GM18951 (cell line): Measurements from ENCODE around the gene C10orf95.

Experiments
- POLR2A ChIP-seq: IDR thresholded peaks from 4 replicates; pipeline ENCODE4 v1.6.1; 2011; ENCODE audit warnings: mild to moderate bottlenecking; ENCODE audit not compliant: insufficient read length, insufficient read depth; ENCODE audit errors: extremely low read depth
- in situ Hi-C: fragments of 300-500 bp; cut with MboI; formaldehyde crosslinking; loops from one replicate; pipeline ENCODE4 v1.12.0; 2022; ENCODE audit warnings: low sequenced_read_pairs, mixed read lengths, inconsistent platforms; ENCODE audit not compliant: unreplicated experiment

The C10orf95 gene

DNA sequence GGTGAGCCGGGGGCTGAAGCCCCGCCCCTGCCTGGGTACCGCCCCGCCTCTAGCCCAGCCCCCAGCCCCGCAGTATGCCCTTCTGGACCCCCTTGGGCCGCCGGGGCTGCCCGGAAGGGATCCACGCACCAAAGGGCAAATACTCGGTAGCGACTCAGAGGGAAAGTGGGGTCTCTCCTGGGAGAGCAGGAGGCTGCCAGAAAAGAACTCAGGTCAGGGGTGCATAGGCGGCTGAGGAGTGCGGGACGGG lies 29.9 kb downstream of the C10orf95 start:
- in situ Hi-C loops: no loop called here
- TF ChIP-seq POLR2A: no peak

DNA sequence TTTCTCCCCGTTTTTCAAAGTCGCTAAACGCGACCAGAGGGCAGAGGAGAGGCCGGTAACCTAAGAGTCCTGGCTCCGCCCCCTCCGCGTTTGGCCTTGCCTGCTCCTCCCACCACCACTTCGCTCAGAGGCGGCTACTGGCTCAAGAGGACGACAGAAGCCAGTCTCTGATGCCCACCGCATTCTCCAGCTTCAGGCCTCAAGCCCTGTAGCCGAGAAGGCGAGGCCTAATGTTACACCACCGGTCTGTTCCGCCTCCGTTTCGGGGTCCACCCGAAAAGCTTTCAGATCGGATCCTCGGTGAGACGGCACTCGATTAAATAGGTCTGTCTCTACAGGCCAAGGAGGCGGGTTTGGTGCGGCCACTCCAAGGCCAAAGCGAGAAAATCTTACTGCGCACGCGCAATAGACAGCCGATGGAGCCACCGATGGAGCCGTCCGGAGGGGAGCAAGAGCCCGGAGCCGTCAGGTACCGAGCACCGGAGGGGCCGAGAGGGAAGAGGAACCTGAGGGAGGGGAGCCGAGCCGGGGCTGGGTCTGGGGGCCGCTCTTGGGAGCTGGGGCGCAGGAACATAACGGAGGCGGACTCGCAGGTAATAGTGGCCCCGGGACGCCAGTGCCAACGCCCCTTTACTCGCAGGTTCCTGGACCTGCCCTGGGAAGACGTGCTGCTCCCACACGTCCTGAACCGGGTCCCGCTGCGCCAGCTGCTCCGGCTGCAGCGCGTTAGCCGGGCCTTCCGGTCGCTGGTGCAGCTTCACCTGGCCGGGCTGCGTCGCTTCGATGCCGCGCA lies 30.4 kb downstream of the C10orf95 start, which contains the start of gene FBXL15:
Gene FBXL15, plus strand, starts transcription at position 123 of the 793 bp plus-strand sequence. Its CDS starts 294 bp downstream, at position 417.
- in situ Hi-C loops: no loop called here
- TF ChIP-seq POLR2A: peak; percentile 67

DNA sequence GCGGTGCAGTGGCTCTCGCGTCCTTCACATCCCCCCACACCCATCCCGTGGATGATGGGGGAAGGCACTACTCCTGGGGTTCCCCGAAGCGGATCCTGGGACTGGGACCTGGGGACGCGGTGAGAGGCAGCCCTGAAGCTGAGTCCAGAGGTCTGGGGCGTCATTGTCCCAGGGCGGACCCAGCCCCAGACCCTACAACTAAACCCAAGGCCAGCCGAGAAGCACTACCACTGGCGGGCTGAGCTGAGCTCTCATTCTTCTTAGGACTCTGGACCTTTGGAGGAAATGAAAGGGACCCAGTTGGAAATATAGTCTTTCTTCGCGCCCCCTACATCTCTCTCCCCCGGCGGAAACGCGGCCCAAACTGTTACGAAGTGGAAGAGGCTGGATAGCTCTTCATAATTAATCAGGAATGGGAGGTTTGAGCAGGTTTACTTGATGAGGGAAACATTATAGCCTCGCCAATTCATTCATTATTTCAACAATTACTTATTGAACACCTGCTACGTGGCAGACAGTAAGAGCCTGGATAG lies 31.1 kb downstream of the C10orf95 start:
- no peak for TF ChIP-seq POLR2A
- in situ Hi-C loops: no loop called here

DNA sequence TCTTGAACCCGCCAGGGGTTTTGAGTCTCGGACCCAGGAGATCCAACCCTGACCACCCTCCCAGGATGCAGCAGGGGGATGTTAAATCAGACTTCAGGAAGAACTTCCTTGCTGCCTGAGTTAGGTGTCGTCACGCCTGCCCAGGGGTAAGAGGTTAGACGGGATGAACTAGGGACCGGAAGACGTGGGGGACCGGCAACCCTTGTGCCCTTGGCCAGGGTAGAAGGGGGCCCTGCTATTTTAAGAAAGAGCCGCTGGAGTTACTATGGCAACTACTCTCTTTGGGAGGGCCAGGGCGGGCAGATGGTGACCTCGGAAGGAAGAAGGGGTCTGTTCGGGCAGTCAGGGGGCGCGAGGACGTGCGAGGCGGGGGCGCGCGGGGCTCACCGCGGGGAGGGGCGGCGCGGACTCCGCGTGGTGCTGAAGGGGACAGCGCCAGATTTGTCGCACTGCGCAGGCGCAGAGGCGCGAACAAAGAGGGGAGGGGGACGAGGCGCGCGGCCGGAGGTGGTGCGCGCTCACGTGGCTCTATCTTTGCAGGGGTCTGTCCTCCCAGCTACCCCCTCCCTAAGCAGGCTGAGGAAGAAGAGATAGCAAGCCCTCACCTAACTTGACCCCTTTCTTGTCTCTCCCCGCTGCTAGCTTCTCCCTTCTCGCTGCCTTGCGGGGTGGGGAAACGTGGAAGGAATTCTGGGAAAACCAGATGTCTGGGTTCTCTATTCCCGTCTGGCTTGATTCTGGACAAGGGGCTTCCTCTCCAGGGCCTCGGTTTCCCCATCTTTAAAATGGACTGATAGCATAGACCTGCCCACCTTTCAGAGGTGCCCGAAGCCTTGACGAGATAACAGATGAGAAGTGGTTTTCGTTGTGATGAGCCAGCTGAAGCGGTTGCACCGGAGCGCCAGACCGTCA lies 31.8 kb downstream of the C10orf95 start:
- in situ Hi-C loops: no loop called here
- no peak for TF ChIP-seq POLR2A

DNA sequence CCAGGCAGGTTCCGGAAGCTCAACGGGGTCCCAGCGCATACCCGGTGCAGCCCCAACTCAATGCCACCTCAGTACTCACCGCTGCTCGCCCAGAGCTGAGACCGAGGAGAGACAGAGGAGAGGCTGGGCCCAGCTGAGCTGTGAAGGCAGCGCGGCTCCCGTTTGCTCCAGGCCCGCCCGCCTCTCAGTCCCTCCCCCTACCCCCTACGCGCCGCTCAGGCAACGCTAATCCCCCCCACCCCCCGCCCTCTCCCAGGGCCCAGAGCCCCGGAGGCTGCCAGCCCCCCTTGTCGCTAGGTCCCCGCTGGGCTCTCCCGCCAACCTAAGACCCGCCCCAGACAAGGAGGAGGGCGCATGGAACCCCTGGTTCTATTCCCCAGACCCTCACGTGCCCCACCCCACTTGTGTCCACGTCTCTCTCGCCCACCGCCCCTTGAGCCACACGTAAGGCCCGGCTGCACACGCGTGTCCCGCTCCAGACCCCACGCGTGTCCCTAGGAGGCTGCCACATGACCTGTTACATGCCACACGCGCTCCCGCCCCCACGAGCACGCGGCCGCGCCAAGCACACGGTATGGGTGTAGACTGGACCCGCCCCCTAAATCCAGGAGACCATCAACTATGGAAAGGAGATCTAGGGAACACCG lies 32.6 kb downstream of the C10orf95 start, which contains the start of gene PSD:
Gene PSD, minus strand, starts transcription at position 164 of the 647 bp plus-strand sequence. CDS start 1,747 bp downstream, outside the sequence.
- in situ Hi-C loops: no loop called here
- TF ChIP-seq POLR2A: no peak

DNA sequence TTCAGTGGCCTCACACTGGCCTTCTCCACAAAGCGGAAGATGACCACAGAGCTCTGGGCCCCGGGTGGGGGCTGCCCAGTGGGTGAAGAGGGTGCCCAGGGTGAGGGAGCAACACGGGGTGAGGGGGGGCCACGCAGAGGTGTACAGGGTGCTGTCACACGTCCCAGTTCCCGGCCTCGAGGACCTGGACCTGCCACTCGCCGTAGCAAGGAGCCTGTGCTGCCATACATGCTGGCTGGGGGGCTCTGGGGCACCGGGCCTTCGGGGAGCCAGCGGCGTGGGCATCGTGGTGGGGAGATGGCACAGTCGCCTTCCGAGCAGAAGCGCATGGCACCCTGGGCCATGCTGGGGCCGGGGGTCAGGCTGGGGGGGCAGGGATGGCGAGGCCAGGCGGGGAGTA lies 34.6 kb downstream of the C10orf95 start:
- TF ChIP-seq POLR2A: no peak
- in situ Hi-C loops: no loop called here

DNA sequence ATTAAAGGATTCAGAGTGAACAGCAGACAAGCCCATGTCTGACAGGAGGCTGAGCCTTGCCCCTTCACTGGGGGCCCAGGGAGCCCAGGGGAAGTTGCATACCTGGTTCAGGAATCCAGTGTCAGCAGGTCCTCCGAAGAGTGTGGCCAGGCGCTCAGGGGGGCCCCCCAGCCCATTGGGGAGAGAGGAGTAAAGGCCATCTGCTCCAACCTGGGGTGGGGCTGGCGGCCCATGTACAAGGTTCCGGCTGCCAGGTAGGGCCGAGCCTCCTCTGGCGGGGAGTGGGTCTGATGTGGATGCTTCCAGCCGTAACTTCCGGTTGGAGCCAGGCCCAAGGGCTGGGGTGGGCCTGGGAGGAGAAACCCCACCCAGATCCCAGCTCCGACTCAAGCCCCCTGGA lies 35.1 kb downstream of the C10orf95 start:
- no peak for TF ChIP-seq POLR2A
- in situ Hi-C loops: no loop called here

DNA sequence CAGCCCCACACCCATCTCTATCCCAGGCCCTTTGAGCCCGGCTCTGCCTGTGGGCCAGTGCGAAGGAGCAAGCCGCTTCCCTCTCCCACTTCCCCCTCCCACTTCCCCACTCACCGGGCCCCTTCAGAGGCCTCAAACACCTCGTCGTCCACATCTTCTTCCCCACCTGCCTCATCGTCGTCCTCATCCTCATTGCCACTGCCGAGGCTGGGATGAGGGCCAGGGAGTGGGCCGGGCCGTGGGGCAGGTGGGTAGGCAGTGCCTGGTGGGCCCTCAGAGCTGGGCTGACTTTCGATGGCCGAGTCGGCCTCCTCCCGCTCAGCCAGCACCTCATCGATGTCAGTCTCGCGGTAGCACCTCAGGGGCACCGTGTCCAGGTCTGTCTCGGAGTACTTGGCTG lies 36.6 kb downstream of the C10orf95 start:
- TF ChIP-seq POLR2A: no peak
- in situ Hi-C loops: no loop called here

DNA sequence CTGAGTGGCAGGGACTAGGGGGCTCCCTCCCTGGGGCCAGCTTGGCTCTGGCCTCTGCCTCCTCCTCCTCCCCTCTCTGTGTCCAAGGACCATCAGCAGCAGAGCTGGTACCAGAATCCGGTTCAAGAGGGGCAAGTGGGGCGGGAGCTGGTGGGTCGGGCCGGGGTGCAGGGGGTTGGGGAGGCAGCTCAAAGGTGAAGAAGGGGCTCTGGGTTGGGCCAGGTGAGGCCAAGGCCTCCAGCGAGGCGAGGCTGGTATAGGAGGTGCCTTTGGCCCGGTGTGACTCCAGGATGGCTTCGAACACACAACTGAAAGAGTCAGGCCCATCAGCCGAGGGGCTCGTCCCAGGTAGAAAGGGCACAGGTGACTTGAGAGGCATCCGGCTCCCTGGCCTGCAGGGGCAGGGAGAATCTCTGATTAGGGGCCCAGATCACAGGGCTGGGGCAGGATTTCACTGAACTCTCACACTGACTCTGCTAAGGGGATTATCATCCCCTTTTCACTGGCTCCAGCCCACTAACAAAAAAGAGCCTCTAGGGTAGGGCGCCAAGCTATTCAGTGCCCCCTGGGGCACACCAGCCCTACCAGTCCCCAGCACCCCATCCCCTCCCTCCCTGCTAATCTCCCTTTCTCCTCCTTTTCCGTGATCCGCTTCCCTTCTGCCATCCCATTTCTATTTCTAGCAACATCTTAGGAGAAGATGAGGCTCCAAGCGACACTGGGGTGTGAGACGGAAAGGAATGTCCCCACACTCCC lies 37.4 kb downstream of the C10orf95 start:
- no peak for TF ChIP-seq POLR2A
- in situ Hi-C loops: no loop called here

DNA sequence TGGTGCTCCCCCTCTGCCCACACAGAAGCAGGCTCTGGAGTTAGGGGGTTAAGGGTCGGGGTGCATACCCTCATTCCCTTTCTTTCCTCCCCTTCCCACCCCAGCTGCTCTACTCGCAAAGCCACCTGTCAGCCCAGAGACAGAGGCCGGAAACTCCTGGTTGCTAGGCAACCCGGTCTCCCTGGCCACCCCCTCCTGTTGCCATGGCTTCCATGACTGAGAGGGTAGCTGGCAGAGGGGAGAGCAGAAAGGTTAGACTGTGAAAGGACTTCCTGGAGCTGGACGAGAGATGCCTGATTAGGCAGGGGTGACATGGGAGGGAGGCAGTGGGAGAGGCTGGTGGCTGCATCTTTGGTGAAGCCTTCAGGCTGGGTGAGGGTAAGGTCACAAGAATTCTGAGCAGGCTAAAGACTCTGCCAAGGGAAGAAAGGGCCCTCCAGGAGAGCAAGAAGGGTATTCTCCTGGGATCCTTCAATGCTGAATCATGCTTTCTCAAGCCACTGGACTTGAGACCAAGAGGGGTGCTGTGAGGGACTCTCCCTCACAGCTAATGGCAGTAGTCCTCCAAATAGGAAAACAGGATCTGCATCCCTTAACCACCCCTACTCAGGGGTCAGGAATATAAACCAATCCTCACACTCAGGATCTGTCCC lies 38.2 kb downstream of the C10orf95 start:
- in situ Hi-C loops: no loop called here
- TF ChIP-seq POLR2A: no peak

DNA sequence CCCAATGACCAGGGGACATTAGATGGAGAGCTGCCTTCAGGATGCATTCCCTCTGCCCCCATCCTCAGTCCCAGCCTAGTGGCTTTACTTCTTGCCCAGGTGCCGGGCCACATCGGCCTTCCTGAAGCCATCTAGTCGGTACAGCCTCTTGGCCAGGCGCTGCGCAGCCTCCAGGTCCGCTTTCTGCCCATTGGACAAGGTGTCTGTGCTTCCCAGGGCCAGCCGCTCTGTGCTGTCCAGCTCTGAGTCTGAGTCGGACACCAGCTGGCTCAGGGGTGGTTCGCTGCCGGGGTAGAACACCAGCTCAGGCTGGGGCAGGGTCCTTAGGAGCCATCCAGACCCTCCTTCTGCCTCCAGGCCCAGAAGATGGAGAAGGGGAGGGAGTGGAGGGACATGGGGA lies 39.0 kb downstream of the C10orf95 start:
- no peak for TF ChIP-seq POLR2A
- in situ Hi-C loops: no loop called here
